Activated CD8-positive, alpha-beta T cell treated with anti-CD3 and anti-CD28 coated beads for 36 hours (primary cell): ENCODE measurements around the gene ZNF320. TPM values are rescaled to one million over a fixed set of nuclear protein-coding genes. Genes with fewer than 3 reads are reported as not detected.

Experiments used
- total RNA-seq, 2 experiments: library from RNA; stranded (reverse); gene quantifications; one replicate each; pipeline ENCODE4 v1.2.3, GENCODE V29; 2021

The ZNF320 gene
- total RNA-seq, 2 experiments from 2014 or later, result 7.0 to 9.4 TPM

Other genes starting within 250 kb of the ZNF320 start
- 10 to 100 TPM; 18.4 to 20.9 TPM for gene ZNF611, start 162.6 kb downstream of the ZNF320 start, total RNA-seq
- gene ZNF600, start 110.8 kb downstream of the ZNF320 start, total RNA-seq, result 10 to 100 TPM; 11.2 to 11.7 TPM
- 10 to 100 TPM in 1 of 2 experiments, 1 to 10 TPM in 1; 9.7 to 11.6 TPM for gene ZNF28, start 76.0 kb downstream of the ZNF320 start, total RNA-seq
- 10 to 100 TPM; 11.2 to 12.9 TPM for gene ZNF468, start 40.0 kb downstream of the ZNF320 start, total RNA-seq
- 1 to 10 TPM; 4.5 to 4.8 TPM for gene ZNF888, start 25.8 kb upstream of the ZNF320 start, total RNA-seq
- gene ZNF816, start 65.2 kb upstream of the ZNF320 start, total RNA-seq, result 10 to 100 TPM; 10.2 to 12.6 TPM
- not detected for gene ERVV-1, start 116.3 kb upstream of the ZNF320 start, total RNA-seq
- not detected for gene ERVV-2, start 147.1 kb upstream of the ZNF320 start, total RNA-seq
- gene ZNF160, start 205.8 kb upstream of the ZNF320 start, total RNA-seq, result 10 to 100 TPM; 48.0 to 50.0 TPM
- 1 to 10 TPM; 3.1 to 3.7 TPM for gene ZNF415, start 235.3 kb upstream of the ZNF320 start, total RNA-seq